Limb (tissue), 2 donors: Measurements from ENCODE around the gene SEZ6L.

Experiments used
- DNase-seq, 2 donors: peaks; one replicate each; pipeline ENCODE4 v3.0.0-alpha.2; 2016; ENCODE audit errors: extremely low spot score in 2 of 2

The SEZ6L gene

DNA sequence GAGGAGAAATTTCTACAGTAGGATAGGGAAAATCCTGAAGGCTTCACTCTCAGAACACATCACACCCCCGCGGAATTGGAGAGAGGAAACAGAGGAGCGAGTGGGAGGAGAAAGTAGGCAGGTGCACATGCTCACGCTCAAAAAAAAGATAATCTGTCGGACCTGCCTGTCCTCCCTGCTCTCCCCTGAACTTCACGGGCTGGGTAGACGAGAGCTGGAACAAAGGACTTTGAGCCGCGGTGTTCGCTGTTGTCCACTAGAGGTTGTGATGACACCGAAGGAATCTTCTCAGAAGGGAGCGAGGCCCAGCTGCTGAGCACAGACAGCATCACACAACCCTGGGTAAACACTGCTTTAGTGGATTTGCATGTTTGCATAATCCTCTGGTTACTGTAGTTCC is 5.0 kb downstream of the SEZ6L start:
- DNase-seq, result peak in 1 of 2 donors; percentile 28

DNA sequence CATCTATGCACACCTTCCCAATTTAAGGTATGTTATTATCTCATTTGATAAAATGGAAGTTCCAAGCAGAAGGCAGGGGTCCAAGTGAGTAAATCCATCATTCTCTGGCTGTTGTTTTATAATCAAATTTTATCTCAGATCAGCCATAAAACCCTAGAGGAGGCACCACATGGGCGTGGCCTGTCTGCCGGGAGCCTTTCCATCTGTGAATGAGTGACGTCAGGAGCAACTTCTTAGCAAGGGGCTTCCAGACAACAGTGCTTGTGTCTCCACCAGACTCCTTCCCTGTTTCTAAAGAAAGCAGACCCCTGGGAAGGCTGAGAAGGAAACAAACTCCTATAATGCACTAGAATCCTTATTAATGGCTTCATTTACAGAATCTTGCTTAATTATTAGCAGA is 13.5 kb downstream of the SEZ6L start:
- DNase-seq, result no peak

DNA sequence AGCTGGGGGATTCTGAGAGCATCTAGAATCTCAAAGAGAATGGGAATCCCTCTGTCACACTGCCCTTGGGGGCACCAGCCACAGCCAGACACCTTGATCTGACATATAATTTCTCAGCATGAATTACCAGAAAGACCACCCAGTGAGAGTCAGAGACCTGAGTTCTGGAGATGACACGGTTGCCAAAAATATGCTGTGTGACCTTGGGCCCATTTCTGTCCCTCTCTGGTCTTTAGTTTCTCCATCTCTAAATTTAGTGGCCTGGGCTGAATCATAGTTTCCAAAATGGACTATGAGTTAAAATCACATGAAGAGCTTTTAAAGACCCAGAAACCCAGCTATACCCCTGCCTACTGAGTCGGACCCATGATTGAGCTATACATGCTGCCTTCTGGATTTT is 15.9 kb downstream of the SEZ6L start:
- DNase-seq, result no peak

DNA sequence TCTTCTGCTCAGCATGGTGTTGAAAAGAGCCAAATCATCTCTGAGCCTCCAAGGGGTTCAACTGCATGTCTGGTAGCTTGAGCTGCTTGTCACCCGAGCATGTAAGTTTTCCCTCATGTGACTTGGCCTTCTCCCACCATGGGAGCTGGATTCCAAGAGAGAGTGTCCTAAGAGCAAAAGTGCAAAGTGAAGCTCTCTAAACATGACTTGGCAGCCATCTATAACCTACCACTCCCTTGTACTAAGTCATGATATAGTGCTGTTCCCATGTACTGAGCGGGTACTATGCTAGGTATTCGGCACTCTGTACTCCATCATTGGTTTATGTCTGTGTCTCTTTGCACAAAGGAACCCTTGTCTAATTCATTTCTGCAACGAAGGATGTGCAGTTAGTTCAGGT is 19.1 kb downstream of the SEZ6L start:
- DNase-seq, result no peak

DNA sequence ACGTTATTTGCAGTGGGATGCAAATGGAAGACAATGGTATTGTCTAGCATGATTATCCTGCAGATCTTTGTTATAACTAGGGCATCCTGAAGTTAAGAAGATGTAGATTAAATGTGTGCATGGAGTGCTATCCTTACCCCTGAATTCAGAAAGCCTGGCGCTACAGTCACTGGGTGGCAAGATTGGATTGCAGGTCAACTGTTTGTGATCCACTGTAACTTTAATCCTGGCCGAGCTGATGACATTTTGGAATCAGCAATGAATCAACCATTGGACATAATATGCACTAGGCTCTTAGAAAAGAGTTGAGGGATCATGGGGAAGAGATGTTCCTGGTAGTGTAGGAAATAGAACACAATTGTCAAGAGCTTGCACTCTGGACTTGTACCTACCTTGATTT is 25.1 kb downstream of the SEZ6L start:
- no peak for DNase-seq

DNA sequence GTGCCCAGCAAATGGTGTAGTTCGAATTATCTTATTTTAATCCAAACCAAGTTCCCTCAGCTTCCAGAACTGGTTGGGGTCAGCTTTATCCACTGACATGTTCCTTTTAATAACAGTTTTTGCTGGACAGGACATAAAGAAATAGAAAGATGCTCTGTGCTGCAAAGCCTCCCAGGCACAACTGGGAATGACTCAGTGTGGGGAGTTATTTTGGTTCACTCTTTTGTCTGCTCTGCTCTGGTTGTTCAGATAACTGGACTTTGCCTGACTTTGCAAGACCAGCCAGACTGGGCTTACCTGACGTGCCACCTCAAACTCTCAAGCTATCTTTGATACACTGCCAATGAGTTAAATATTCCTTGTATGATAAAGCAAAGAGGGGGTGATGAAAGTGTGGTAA is 25.6 kb downstream of the SEZ6L start:
- DNase-seq, result no peak

DNA sequence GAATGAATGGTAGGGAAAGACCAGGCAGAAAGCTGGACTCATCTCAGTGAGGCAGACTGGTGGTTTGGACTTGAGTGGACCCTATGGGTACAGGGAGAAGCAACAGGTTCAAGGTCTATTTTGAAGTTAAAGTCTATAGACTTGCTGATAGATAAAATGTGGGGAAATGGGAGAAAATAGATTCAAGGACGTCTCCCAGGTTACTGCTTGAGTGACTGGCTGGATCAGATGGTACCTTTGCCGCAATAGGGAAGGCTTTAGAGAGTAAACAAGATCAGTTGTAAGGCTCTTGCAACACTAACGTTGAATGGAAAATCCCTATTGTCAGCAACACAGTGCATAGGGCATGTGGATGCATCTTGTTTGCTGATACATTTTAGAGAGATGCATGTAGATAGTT is 27.4 kb downstream of the SEZ6L start:
- DNase-seq, result no peak

DNA sequence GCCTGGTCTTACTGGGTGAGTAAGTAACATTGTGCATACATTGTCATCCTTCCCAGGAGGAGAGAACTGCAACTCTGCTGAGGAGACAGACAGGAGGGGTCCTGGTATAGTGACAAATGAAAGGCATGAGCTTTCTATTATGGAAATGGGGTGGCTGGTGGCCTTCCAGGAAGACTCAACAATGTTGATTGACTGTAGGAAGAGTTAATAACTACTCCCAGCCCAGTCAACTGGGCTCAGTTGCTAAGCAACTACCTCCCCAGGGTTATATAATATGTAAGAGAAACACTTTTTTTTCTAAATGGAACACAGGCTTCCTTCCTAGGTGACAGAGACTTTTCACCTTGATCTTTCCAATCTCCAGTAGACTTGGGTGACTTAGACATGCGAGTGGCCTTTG is 28.2 kb downstream of the SEZ6L start:
- DNase-seq, result no peak

DNA sequence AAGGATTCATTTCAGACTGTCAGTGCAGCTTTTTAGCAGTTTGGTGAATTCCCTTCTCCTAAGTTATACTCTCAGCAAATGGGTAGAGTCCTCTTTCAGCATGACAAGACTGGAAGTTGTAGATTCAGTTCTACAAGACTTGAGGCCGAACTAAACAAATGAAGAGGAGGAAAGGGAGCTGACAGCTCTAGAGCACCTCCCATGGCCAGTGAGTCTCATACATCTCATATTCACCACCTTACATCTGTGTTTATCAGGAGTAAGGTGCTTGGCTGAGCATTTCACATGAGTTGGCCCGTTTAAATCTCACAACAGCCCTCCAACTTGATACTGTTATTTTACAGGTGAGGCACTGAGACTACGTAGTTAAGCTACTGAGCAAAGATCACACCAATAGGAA is 30.4 kb downstream of the SEZ6L start:
- no peak for DNase-seq

DNA sequence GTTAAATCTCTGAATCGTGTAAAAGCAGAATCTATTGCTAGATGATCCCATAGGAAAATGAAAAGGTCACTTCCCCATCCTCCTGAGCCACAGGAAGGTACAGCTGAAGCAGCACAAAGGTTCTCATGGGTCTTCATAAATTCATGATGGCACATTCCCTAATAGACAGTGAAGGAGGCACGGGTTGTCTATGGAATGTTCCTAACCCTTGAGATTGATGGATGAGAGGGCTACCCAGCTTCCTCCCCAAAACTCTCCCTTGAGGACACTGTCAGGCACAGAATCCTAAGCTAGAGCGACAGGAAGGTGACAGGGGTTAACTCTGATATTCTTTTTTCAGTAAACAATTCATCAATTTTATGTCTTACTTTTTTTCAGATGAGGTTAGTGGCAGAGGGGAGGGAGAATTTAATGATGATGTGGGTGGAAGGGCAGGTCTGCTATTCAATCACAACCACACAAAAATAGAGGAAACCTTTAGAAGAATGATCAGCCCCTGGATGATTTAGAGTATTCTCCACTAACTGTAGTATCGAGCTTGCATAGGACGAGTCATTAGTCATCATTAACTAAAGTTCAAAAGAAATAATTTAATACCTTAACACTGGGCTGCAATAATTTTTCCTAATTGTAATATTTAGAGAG is 33.1 kb downstream of the SEZ6L start:
- no peak for DNase-seq

DNA sequence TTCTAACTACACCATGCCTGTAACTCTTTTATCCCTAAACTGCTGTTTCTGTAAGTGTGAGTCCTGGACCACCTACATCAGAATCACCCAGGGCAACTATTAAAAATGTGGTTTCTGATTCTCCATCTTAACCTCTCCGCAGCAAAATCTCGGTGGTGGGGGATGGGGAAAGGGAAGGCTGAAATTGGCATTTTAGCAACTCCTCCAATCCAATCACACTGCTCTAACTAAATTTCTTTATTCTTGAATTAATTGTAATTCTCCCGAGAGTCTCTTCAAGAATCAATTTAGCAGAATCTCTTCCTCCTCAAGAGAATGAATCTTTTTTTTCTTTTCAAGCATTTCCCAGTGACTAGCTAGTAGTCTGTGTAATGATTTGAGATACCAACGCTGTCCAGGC is 36.2 kb downstream of the SEZ6L start:
- DNase-seq, result no peak

DNA sequence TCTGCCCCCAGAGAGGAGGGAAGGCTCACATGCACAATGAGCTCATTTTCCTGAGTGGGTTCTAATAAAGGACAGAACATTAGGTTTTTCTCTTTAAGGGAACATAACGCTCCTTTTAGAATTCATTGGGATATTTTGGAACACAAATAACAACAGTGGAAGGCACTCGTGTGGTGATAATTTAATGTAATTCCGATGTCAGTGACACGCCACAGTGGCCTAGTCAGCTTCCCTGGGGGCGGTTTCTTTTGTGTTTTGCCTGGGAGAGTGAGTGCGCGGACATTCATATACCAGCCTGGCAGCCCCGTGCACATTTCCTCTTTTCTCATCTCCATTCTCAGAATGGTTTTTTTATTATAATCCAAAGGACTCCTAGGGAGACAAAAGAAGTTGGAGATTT is 41.1 kb downstream of the SEZ6L start:
- DNase-seq, result no peak

DNA sequence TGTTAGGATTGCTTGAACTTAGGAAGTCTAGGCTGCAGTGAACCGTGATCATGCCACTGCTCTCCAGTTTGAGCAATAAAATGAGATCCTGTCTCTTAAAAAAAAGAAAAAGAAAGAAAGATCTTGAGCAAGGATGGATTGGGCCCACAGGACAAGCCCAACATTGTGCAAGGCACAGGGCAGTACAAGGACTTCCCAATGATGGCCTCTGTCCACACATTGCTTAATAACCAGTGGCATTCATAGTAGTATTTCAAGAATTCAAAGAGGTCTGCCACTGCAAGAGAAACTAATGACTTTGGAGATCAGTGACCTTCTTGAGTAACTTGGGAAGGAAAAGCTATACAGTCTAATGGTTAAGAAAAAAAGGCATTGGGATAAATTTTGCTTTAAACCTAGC is 44.6 kb downstream of the SEZ6L start:
- DNase-seq, result no peak

DNA sequence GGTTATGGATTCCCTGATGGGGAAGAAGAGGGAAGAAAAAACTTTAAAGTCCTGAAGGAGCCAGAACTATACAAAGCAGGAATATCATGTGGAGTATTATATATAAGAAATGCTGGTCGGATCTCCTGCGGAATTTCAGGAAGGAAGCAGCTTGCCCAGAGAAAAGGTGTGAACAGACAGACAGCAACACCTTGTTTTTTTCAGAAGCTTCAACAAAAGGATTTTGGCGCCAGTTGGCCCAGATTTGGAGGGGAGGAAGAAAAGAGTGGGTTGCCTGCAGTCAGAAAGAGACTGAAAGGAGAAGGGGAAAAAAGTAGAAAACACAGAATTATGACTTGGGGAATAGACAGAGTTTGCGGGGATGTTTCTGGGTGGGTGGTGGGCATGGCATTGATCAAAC is 45.2 kb downstream of the SEZ6L start:
- no peak for DNase-seq

DNA sequence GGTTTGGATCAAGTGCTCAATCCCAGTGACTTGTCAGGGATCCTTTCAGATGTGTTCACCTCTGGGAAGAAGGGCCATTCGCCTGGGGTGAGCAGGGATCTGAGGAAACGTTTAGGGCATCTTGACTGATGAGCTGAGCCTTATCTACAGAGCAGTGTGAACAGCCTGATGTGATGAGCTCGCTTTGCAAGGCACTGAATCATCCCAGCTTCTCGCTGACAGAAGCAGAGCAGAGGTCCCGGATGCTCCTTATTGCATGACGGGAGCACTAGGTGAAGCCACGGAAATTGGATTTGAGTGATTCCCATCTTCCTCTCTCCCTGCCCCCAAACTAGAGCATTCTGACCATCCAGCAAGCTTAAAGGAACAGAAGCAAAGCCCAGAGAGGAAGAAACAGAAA is 46.5 kb downstream of the SEZ6L start:
- no peak for DNase-seq

DNA sequence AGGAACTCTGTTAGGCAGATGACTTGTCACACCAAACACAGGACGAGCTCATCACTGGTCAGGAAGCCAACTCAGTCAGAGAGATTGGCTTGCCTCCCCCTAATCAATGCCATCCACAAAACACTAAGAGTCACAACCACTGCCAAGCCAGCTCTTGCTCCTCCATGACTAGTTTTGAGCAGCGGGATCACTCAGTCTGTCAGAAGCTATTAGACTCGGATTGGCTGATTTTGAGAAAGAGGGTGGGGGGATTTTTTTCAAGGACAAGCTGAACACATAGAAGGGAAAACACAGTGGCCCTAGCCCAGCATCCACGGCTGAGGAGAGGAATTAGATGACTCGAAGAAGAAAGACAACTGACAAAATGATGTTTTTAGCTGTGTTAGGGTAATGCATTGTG is 55.9 kb downstream of the SEZ6L start:
- no peak for DNase-seq

DNA sequence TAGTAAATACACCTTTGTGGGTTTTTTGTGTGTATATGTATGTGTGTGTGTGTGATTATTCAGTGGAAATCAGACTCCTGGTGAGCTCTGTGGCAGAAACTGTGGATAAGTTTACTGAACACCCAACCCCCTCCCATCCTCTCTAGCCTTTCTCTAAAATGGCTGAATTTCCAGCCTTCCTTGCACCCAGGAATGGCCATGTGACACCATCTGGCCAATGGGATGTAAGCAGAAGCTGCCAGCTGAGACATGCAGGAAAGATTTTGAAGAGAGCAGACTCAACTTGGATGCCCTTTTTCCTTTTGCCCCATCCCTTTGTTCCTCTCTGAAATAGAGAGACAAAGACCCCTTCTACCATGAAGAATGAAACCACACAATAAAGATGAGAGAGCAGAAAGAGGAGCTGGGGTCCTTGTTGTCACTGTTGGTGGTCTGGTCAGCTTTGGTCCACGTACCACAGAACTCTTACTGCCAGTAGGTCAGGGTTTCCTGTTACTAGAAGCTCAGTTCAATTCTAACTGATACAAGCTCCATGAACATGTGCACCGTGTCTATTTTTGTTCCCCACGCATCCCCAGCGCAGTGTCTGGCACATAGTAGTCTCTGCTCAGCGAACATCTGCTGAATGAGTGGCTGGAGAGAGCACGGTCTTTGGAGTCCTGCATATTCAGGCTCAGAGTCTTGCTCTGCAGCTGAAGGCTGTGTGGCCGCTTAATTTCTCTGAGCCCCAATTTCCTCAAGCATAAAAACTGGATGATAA is 57.5 kb downstream of the SEZ6L start:
- no peak for DNase-seq

DNA sequence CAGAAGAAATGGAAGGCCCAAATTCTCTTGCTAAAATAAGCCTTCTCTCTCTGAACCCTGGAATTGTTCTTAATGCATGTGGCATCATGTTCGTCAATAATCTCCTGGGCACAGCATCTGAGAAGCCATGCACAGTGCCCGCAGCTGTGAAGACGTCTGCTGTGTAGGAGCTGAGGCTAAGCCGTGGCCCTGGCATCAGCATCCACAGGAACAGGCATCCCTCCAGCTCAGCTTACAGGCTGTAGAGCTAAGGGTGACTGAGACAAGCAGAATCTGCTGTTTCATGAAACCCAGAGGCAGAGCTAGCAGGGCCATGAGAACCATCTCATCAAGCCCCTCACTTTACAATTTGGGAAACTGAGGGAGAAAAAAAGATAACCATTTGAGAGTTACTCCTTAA is 60.6 kb downstream of the SEZ6L start:
- DNase-seq, result peak in 1 of 2 donors; percentile 4

DNA sequence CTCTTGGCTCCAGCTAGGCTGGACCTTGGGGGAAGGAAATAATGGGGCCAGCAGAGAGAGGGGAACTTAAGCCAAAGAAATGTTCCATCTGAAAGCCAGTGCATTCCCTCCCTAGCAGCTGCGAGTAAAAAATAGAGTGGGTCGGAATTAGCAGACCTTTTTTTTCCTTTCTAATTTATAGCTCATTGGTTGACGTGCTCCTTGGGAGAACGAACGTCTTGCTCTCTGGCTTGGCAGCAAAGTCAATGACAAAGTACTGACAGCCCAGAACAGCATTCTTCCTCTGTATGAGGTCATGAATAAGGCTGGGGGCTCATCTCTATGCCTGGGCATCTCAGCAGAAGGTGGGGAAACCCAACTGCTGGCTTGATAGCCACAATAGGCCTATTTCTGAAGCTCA is 65.0 kb downstream of the SEZ6L start:
- peak in 1 of 2 donors; percentile 11 for DNase-seq

DNA sequence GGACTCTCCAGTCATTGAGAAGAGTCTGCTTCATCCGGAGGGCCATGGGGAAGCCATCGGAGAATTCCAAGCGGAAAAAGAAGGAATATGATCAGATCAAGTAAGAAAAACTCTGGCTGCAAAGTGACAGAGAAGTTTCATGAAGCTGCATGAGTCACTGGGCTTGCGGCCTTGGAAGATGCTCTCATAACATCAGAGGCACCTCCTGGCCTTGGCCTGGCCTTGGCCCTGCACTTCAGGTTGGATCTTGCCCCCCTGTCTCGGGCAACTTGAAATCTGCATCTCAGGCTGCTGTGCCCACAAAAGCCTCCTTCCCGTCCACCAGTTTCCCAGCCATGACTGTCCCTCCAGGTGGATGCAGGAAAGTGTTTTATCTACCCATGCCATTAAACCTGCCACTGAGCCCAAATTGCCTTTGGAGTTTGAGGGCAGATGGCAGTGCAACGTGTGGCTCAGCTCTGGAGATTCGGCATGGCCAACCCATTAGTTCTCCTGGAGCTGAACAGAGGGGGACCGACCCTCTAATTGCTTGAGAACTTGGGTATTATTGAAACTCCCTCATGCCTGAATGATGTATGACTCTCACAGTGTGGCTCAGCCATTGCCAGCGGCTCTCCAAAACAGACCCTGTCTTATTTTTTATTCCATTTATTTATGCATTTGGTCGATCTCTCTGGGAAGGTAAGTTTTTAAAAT is 66.7 kb downstream of the SEZ6L start:
- peak in 1 of 2 donors; percentile 8 for DNase-seq

DNA sequence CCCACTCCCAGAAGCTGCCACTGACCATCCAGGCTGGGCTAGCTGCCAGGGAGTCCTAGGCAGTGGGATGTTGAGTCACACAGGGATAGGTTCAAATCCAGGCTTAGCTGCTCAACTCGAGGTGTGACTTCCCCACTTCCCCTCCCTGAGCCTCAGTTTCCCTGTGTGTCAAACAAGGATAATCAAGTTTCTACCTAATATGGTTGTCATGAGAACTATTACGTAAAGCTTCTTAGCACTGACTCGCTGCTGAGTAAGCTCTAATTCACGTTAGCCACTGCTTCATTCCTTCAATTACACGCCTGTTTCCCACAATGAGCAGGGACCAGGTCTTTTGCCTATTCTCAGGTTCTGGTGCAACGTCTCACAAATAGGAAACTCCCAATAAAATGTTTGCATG is 67.7 kb downstream of the SEZ6L start:
- DNase-seq, result peak in 1 of 2 donors; percentile 16

DNA sequence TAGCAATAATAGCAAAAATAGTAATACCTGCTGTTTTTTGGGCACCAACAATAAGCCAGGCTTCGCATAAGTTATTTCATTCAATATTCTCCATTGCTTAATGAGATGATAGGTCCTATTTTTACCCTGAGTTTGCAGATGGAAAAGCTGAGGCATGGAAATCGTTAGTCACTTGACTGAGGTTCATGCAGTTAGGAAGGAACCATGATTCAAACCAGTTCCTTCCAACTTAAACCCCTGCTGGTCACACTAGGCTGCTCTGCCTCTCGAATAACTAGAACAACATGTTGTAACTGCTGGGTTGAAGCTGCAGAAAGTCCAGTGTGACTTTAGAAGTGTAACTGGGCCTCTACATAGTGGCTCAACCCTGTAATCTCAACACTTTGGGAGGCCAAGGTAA is 69.3 kb downstream of the SEZ6L start:
- DNase-seq, result no peak

DNA sequence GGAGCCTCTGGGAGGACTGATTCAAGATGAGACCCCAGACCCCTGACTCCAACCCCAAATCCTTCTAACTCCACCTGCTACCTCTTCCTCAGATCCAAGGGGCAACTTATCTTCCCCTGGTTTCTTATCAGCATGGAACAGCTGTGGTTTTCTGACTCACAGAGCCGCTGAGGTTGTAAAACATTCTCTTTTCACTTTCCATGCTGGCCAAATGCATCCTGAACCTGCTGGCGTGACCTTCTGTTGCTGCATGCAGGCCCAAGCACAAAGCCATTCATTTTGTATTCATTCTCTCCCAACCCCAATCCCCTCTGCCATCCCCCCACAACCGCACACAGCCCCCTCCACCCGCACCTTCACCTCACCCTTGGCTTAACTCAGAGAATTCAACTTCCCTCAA is 70.3 kb downstream of the SEZ6L start:
- peak in 1 of 2 donors; percentile 6 for DNase-seq
